K562 (cell line): ENCODE results near the gene NRXN3. TPM values are rescaled to one million over a fixed set of nuclear protein-coding genes. Genes with fewer than 3 reads are reported as not detected.

Source experiments
- ATAC-seq: fragments of 200-7000 bp; cut with Tn5 transposase; 3 replicates; pipeline ENCODE4 v1.9.1; 2020; ENCODE audit warnings: moderate library complexity
- BruUV-seq: library from RNA; stranded (reverse); fragments of 400-500 nt; replicated peaks from 2 replicates; lab custom pipeline; 2021; lab: Mats Ljungman, UMichigan
- CTCF ChIA-PET: fragments of 300-600 bp; formaldehyde crosslinking; extraction: SDS; loops from one replicate; lab custom pipeline; 2021; ENCODE audit warnings: low intra/inter-chr PET ratio; lab: Yijun Ruan, JAX
- POLR2A ChIA-PET: fragments of 300-600, 350-650 bp; sonication (Branson Sonifier 250); formaldehyde crosslinking; extraction: SDS; loops from one replicate; lab custom pipeline; 2021; ENCODE audit warnings: antibody characterized with exemption, inconsistent platforms; lab: Yijun Ruan, JAX
- DNase-seq, 4 experiments: peaks; one replicate each; pipeline versions ENCODE4 v3.0.0 to v3.0.0-alpha.2; 2011 to 2018; ENCODE audit warnings: low spot score in 3 of 4, mixed read lengths in 3 of 4; ENCODE audit errors: extremely low read depth in 1 of 4
- FAIRE-seq: peaks from 2 replicates; lab custom pipeline; 2011; peaks lifted over from hg19 to GRCh38; lab: Jason Lieb, UNC
- H2AFZ ChIP-seq: 2 replicates; pipeline ENCODE4 v1.6.0; 2011; ENCODE audit warnings: low read depth, low read length, control low read depth, inconsistent platforms
- H3K27ac ChIP-seq: fragments of 200-600 bp; 3 replicates; pipeline ENCODE4 v1.8.0; 2011; ENCODE audit warnings: low read depth, mild to moderate bottlenecking, control low read depth, inconsistent platforms, low read length, moderate library complexity, mixed read lengths; ENCODE audit errors: extremely low read depth
- H3K27me3 ChIP-seq, 2 experiments: fragments of 300-600 bp in 1 of 2; 2 replicates in 1 of 2; 3 replicates in 1 of 2; pipeline versions ENCODE4 v1.6.0 to v1.8.0; 2011; ENCODE audit warnings: inconsistent platforms in 2 of 2, low read length in 2 of 2, mild to moderate bottlenecking in 1 of 2, mixed read lengths in 1 of 2, moderate library complexity in 1 of 2; ENCODE audit not compliant: control insufficient read depth in 2 of 2, insufficient read depth in 2 of 2
- H3K36me3 ChIP-seq: fragments of 300-600 bp; 3 replicates; pipeline ENCODE4 v1.8.0; 2011; ENCODE audit warnings: mild to moderate bottlenecking, low read length, inconsistent platforms; ENCODE audit not compliant: control insufficient read depth, insufficient read depth
- H3K4me1 ChIP-seq, 2 experiments: fragments of 200-600 bp in 1 of 2; replicated peaks in 1 of 2; 2 replicates in 1 of 2; 3 replicates in 1 of 2; pipeline versions ENCODE4 v1.5.1 to v1.8.0; 2011; ENCODE audit warnings: inconsistent platforms in 2 of 2, low read length in 2 of 2, mild to moderate bottlenecking in 1 of 2, mixed read lengths in 1 of 2, moderate library complexity in 1 of 2; ENCODE audit not compliant: control insufficient read depth in 2 of 2, insufficient read depth in 2 of 2
- H3K4me2 ChIP-seq: 2 replicates; pipeline ENCODE4 v1.6.1; 2011; ENCODE audit warnings: low read length, control low read depth, inconsistent platforms, mixed read lengths; ENCODE audit not compliant: insufficient read depth
- H3K4me3 ChIP-seq: fragments of 200-600 bp; sonication (generic), shearing (Covaris generic); 2 replicates; pipeline ENCODE4 v1.5.1; 2016; ENCODE audit warnings: control low read depth, inconsistent platforms
- H3K79me2 ChIP-seq: fragments of 200-600 bp; 3 replicates; pipeline ENCODE4 v1.8.0; 2011; ENCODE audit warnings: low read length, inconsistent platforms; ENCODE audit not compliant: control insufficient read depth, insufficient read depth
- H3K9ac ChIP-seq, 2 experiments: 2 replicates each; pipeline versions ENCODE4 v1.6.0 to v1.6.1; 2011; ENCODE audit warnings: low read depth in 2 of 2, low read length in 2 of 2, control low read depth in 1 of 2, inconsistent platforms in 1 of 2, mild to moderate bottlenecking in 1 of 2, mixed read lengths in 1 of 2; ENCODE audit not compliant: insufficient read depth in 1 of 2
- H3K9me1 ChIP-seq: one replicate; pipeline ENCODE4 v1.6.0; 2011; ENCODE audit warnings: inconsistent platforms, mild to moderate bottlenecking, low read length, moderate library complexity; ENCODE audit not compliant: control insufficient read depth, insufficient read depth
- H3K9me3 ChIP-seq: replicated peaks from 2 replicates; pipeline ENCODE4 v1.5.1; 2011; ENCODE audit warnings: low read depth, low read length, inconsistent platforms; ENCODE audit not compliant: control insufficient read depth, insufficient read depth
- H4K20me1 ChIP-seq: replicated peaks from 2 replicates; pipeline ENCODE4 v1.6.1; 2011; ENCODE audit warnings: low read length, inconsistent platforms, mixed read lengths; ENCODE audit not compliant: control insufficient read depth, insufficient read depth
- CHD2 ChIP-seq: IDR thresholded peaks from 2 replicates; pipeline ENCODE4 v1.6.1; 2011; ENCODE audit warnings: low read depth, low read length
- GABPB2 ChIP-seq: fragments of 250-450 bp; sonication (Bioruptor Pico); conservative IDR thresholded peaks from 2 replicates; pipeline ENCODE4 v1.5.1; 2021; ENCODE audit warnings: mild to moderate bottlenecking
- GMEB1 ChIP-seq: fragments of 250-450 bp; sonication (Bioruptor Pico); IDR thresholded peaks from 2 replicates; pipeline ENCODE4 v1.4.0; 2020; ENCODE audit warnings: mild to moderate bottlenecking
- HNRNPH1 ChIP-seq: fragments of 200-400 bp; formaldehyde crosslinking; optimal IDR thresholded peaks from 2 replicates; pipeline ENCODE3; 2017; ENCODE audit warnings: low read depth, mild to moderate bottlenecking, low read length, moderate library complexity
- SLC30A9 ChIP-seq: fragments of 250-450 bp; sonication (Bioruptor Pico); IDR thresholded peaks from 2 replicates; pipeline ENCODE4 v1.8.0; 2022; ENCODE audit warnings: mild to moderate bottlenecking, moderate library complexity
- SREBF2 ChIP-seq: sonication (generic); formaldehyde crosslinking; IDR thresholded peaks from 2 replicates; pipeline ENCODE4 v1.4.0; 2020; ENCODE audit warnings: mild to moderate bottlenecking, missing genetic modification reagents
- ZNF280B ChIP-seq: fragments of 250-450 bp; sonication (Bioruptor Pico); IDR thresholded peaks from 2 replicates; pipeline ENCODE4 v1.5.1; 2021; ENCODE audit warnings: mild to moderate bottlenecking
- WGBS: fragments of 100-300 bp; shearing (Covaris generic); methylation state at CpG from one replicate; pipeline ENCODE4 v1.1.6; 2016; ENCODE audit warnings: low coverage, mixed read lengths; ENCODE audit not compliant: insufficient coverage; ENCODE audit errors: missing lambda C conversion rate; 5-methylcytosine and 5-hydroxymethylcytosine counted together
- in situ Hi-C: fragments of 300-500 bp; cut with MboI; formaldehyde crosslinking; loops from 4 replicates; pipeline ENCODE4 v1.15.0; 2018; ENCODE audit warnings: inconsistent platforms, mixed read lengths
- intact Hi-C: fragments of 100-400 bp; cut with micrococcal nuclease; formaldehyde crosslinking; loops from 2 replicates; pipeline ENCODE4 v1.14.2; 2022
- polyA plus RNA-seq, 8 experiments: library from polyadenylated mRNA; depleted of rRNA in 4 of 8; stranded (reverse) in 5 of 8; unstranded in 3 of 8; fragments of >200 nt; fragmentation: Nextera tagmentation in 2 of 8; fragmentation: Illumina TruSeq in 1 of 8; extraction: Ambion mirVana in 2 of 8; extraction: Trizol in 1 of 8; gene quantifications; 2 replicates each; pipeline versions ENCODE4 v1.2.1 to v1.2.3, GENCODE V29; 2011 to 2014; ENCODE audit warnings: inconsistent platforms in 1 of 8, missing spikeins in 1 of 8
- total RNA-seq, 7 experiments: library from RNA; depleted of rRNA in 6 of 7; stranded (reverse); fragments of >200 nt in 6 of 7; fragmentation: Illumina TruSeq in 2 of 7; extraction: Trizol in 2 of 7; gene quantifications; 2 replicates each; pipeline versions ENCODE4 v1.2.1 to v1.2.3, GENCODE V29; 2011 to 2021; ENCODE audit warnings: low replicate concordance in 1 of 7
- TF ChIP-seq, protein P1 (sequence below): fragments of 250-450 bp; sonication (Bioruptor Pico); IDR thresholded peaks from 2 replicates; pipeline ENCODE4 v1.5.0; 2022; ENCODE audit warnings: mild to moderate bottlenecking

Gene NRXN3
- total and polyA plus RNA-seq, 9 of the 15 experiments (the other 6 are each of a cell fraction or from before 2014, with no cell fraction given) = 0.09 TPM; not detected in 8

DNA sequence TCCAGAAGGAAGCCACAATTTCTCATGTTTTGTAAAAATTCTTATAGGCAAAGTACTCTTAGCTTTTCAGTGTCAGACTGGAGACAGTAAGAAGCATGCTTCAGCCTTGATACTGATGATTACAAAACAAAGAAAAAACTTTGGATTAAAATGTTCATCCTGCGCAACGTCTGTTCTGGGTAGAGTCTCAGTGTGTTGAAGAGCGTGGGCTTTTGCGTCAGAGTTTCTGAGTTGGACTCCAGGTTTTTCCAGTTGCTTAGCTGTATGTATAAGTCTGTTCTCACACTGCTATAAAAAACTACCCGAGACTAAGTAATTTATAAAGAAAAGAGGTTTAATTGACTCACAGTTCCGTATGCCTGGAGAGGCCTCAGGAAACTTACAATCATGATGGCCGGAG, 1533.0 kb downstream of the NRXN3 start:
- no peaks in the 10 kb centered on the region for H3K36me3 ChIP-seq
- WGBS = 3% methylated on average over 5 of the region's 7 CpGs
- ATAC-seq (no peak), DNase-seq (no peak), FAIRE-seq (no peak)
- TF ChIP-seq GABPB2 (CRISPR knock-in tag) = no peak
- no peak for TF ChIP-seq CHD2
- TF ChIP-seq ZNF280B (CRISPR knock-in tag) = no peak
- no peak for TF ChIP-seq SLC30A9
- no peak for TF ChIP-seq GMEB1 (CRISPR knock-in tag)
- TF ChIP-seq HNRNPH1 = no peak
- no peak for TF ChIP-seq SREBF2 (CRISPR knock-in tag)
- TF ChIP-seq, protein P1, sequence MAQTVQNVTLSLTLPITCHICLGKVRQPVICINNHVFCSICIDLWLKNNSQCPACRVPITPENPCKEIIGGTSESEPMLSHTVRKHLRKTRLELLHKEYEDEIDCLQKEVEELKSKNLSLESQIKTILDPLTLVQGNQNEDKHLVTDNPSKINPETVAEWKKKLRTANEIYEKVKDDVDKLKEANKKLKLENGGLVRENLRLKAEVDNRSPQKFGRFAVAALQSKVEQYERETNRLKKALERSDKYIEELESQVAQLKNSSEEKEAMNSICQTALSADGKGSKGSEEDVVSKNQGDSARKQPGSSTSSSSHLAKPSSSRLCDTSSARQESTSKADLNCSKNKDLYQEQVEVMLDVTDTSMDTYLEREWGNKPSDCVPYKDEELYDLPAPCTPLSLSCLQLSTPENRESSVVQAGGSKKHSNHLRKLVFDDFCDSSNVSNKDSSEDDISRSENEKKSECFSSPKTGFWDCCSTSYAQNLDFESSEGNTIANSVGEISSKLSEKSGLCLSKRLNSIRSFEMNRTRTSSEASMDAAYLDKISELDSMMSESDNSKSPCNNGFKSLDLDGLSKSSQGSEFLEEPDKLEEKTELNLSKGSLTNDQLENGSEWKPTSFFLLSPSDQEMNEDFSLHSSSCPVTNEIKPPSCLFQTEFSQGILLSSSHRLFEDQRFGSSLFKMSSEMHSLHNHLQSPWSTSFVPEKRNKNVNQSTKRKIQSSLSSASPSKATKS (CRISPR knock-in tag) = no peak
- H3K4me2 ChIP-seq = no peak overlapping the region
- H3K79me2 ChIP-seq = no peaks in the 10 kb centered on the region
- H3K27ac ChIP-seq = no peak overlapping the region
- no peak overlapping the region for H3K4me3 ChIP-seq
- CTCF ChIA-PET = no interaction called here
- intact Hi-C loops = no loop called here
- no peak overlapping the region for H3K9ac ChIP-seq
- in situ Hi-C loops = no loop called here
- no peaks in the 10 kb centered on the region for H3K27me3 ChIP-seq
- H3K9me1 ChIP-seq = no peaks in the 10 kb centered on the region
- POLR2A ChIA-PET = no interaction called here
- no peaks in the 10 kb centered on the region for H3K9me3 ChIP-seq
- H2AFZ ChIP-seq = no peak overlapping the region
- H3K4me1 ChIP-seq = no peaks in the 10 kb centered on the region
- H4K20me1 ChIP-seq = no peaks in the 10 kb centered on the region
- no TSS peak for BruUV-seq
